ENCODE results near the gene FBXL7. TPM values are rescaled to one million over a fixed set of nuclear protein-coding genes. Genes with fewer than 3 reads are reported as not detected.

The FBXL7 gene
- total and polyA plus RNA-seq, 2 donors (not counting 1 experiment from before 2014, with no cell fraction given), result not detected

- ChIA-PET CTCF (no interaction called here), POLR2A (no interaction called here)
- WGBS (ENCODE audit: insufficient coverage), result 100% methylated on average over 1 of the region's 1 CpG
- intact Hi-C loops (cut with micrococcal nuclease), result no loop called here
- Histone ChIP-seq H3K4me2 (replicated peaks; ENCODE audit: low read depth, low read length, poor library complexity, severe bottlenecking) (no peak overlapping the region), H3K9me3 (ENCODE audit: control extremely low read depth in 1 of 3, control insufficient read depth in 2 of 3, insufficient read depth in 1 of 3, low read length in 2 of 3) (peaks cover 0 to 2% (median 0%) of the 10 kb centered on the region in 3 donors), H3K36me3 (replicated peaks in 1 of 2; ENCODE audit: control extremely low read depth in 1 of 2, control insufficient read depth in 1 of 2, extremely low read depth in 1 of 2, insufficient read depth in 2 of 2, low read length in 1 of 2) (no peaks in the 10 kb centered on the region), H3K9ac (ENCODE audit: low read length) (no peak overlapping the region), H3K4me1 (ENCODE audit: control insufficient read depth in 2 of 2, insufficient read depth in 2 of 2, low read length in 2 of 2) (no peaks in the 10 kb centered on the region), H3K4me3 (ENCODE audit: control extremely low read depth in 1 of 5, extremely low read depth in 1 of 5, insufficient read depth in 1 of 5, low read depth in 2 of 5, low read length in 4 of 5) (no peak overlapping the region), H3K79me2 (ENCODE audit: control insufficient read depth, insufficient read depth, low read length) (no peaks in the 10 kb centered on the region), H2AFZ (ENCODE audit: insufficient read depth, low read depth, low read length, poor library complexity, severe bottlenecking) (no peak overlapping the region), H3K27me3 (replicated peaks in 1 of 4; ENCODE audit: control extremely low read depth in 1 of 4, control insufficient read depth in 3 of 4, insufficient read depth in 4 of 4, low read length in 3 of 4) (no peaks in the 10 kb centered on the region), H3K27ac (ENCODE audit: low read length in 2 of 2) (no peak overlapping the region), H4K20me1 (ENCODE audit: control insufficient read depth, insufficient read depth, low read length, poor library complexity, severe bottlenecking) (no peaks in the 10 kb centered on the region)
- no peak overlapping the region for H3K4me3 Mint-ChIP-seq
- DNase-seq (no peak), ATAC-seq (ENCODE audit: low read depth) (no peak)
- no peak overlapping the region for H3K27ac Mint-ChIP-seq
- H3K9me3 Mint-ChIP-seq (ENCODE audit: insufficient read depth), result no peaks in the 10 kb centered on the region
- no peaks in the 10 kb centered on the region for H3K27me3 Mint-ChIP-seq
- no peaks in the 10 kb centered on the region for H3K4me1 Mint-ChIP-seq
- TF ChIP-seq, protein P1, sequence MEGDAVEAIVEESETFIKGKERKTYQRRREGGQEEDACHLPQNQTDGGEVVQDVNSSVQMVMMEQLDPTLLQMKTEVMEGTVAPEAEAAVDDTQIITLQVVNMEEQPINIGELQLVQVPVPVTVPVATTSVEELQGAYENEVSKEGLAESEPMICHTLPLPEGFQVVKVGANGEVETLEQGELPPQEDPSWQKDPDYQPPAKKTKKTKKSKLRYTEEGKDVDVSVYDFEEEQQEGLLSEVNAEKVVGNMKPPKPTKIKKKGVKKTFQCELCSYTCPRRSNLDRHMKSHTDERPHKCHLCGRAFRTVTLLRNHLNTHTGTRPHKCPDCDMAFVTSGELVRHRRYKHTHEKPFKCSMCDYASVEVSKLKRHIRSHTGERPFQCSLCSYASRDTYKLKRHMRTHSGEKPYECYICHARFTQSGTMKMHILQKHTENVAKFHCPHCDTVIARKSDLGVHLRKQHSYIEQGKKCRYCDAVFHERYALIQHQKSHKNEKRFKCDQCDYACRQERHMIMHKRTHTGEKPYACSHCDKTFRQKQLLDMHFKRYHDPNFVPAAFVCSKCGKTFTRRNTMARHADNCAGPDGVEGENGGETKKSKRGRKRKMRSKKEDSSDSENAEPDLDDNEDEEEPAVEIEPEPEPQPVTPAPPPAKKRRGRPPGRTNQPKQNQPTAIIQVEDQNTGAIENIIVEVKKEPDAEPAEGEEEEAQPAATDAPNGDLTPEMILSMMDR (IDR thresholded peaks at IDR 0.05), result no peak
- no peak for TF ChIP-seq EZH2 (IDR thresholded peaks at IDR 0.05; ENCODE audit: borderline replicate concordance, insufficient read depth, low read depth, low read length, poor library complexity, severe bottlenecking)
Observed at GRCh38 chr5:15596936-15597335, 97.0 kb downstream of the FBXL7 start.

DNA sequence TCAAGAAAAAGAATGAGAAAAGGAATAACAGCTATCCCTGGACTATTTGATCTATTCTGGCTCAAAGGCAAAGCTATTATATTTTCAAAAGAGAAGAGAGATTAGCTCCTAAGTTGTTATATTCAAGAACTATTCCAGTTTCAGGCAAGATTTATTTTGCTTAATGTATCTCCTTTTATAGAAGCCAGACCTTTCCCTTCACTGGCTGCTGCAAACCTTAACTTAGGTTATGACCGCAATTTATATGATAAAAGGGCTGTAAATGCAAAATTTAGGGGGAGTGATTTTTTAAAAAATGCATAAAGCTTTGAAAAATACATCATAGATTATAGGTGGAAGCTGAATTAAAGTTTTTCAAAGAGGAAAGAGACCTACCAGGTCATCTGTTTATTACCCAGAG, 97.8 kb downstream of the FBXL7 start:
- Histone ChIP-seq H3K4me2 (replicated peaks; ENCODE audit: low read depth, low read length, poor library complexity, severe bottlenecking) (no peak overlapping the region), H4K20me1 (ENCODE audit: control insufficient read depth, insufficient read depth, low read length, poor library complexity, severe bottlenecking) (no peaks in the 10 kb centered on the region), H3K4me1 (ENCODE audit: control insufficient read depth in 2 of 2, insufficient read depth in 2 of 2, low read length in 2 of 2) (no peaks in the 10 kb centered on the region), H3K36me3 (replicated peaks in 1 of 2; ENCODE audit: control extremely low read depth in 1 of 2, control insufficient read depth in 1 of 2, extremely low read depth in 1 of 2, insufficient read depth in 2 of 2, low read length in 1 of 2) (no peaks in the 10 kb centered on the region), H3K27ac (ENCODE audit: low read length in 2 of 2) (no peak overlapping the region), H3K27me3 (replicated peaks in 1 of 4; ENCODE audit: control extremely low read depth in 1 of 4, control insufficient read depth in 3 of 4, insufficient read depth in 4 of 4, low read length in 3 of 4) (no peaks in the 10 kb centered on the region), H2AFZ (ENCODE audit: insufficient read depth, low read depth, low read length, poor library complexity, severe bottlenecking) (no peak overlapping the region), H3K79me2 (ENCODE audit: control insufficient read depth, insufficient read depth, low read length) (no peaks in the 10 kb centered on the region), H3K9ac (ENCODE audit: low read length) (no peak overlapping the region), H3K9me3 (ENCODE audit: control extremely low read depth in 1 of 3, control insufficient read depth in 2 of 3, insufficient read depth in 1 of 3, low read length in 2 of 3) (peaks cover 0 to 3% (median 0%) of the 10 kb centered on the region in 3 donors), H3K4me3 (ENCODE audit: control extremely low read depth in 1 of 5, extremely low read depth in 1 of 5, insufficient read depth in 1 of 5, low read depth in 2 of 5, low read length in 4 of 5) (no peak overlapping the region)
- Mint-ChIP-seq H3K27me3 (no peaks in the 10 kb centered on the region), H3K4me3 (no peak overlapping the region), H3K4me1 (no peaks in the 10 kb centered on the region), H3K9me3 (ENCODE audit: insufficient read depth) (no peaks in the 10 kb centered on the region), H3K27ac (no peak overlapping the region)
- intact Hi-C loops (cut with micrococcal nuclease), result no loop called here
- POLR2A ChIA-PET, result no interaction called here
- no CpG with 5 or more reads among the region's 1 CpG for WGBS (ENCODE audit: insufficient coverage)
- CTCF ChIA-PET, result no interaction called here
- ATAC-seq (ENCODE audit: low read depth), result no peak
- TF ChIP-seq EZH2 (IDR thresholded peaks at IDR 0.05; ENCODE audit: borderline replicate concordance, insufficient read depth, low read depth, low read length, poor library complexity, severe bottlenecking), result no peak
- TF ChIP-seq, protein P1 (IDR thresholded peaks at IDR 0.05), result no peak
- DNase-seq, result no peak

Data from B cell (primary cell).